IMR-90 (cell line): ENCODE data around the gene NTSR2. TPM values are rescaled to one million over a fixed set of nuclear protein-coding genes. Genes with fewer than 3 reads are reported as not detected.
A peak's percentile ranks its signal among the peaks of the same experiment; 100 is the strongest.

Source experiments
- ATAC-seq: fragments of 200-7000 bp; cut with Tn5 transposase; 2 replicates; pipeline ENCODE4 v1.9.1; 2020; ENCODE audit warnings: low read depth, mild to moderate bottlenecking, moderate library complexity
- BruUV-seq: library from RNA; stranded (reverse); fragments of 400-500 nt; replicated peaks from 2 replicates; lab custom pipeline; 2021; lab: Mats Ljungman, UMichigan
- CTCF ChIA-PET: fragments of 300-600 bp; formaldehyde crosslinking; extraction: SDS; loops from one replicate; lab custom pipeline; 2021; ENCODE audit warnings: antibody characterized with exemption; lab: Yijun Ruan, JAX
- POLR2A ChIA-PET: fragments of 300-600 bp; sonication (Branson Sonifier 250); formaldehyde crosslinking; loops from one replicate; lab custom pipeline; 2022; ENCODE audit warnings: antibody characterized with exemption; ENCODE audit not compliant: unreplicated experiment; lab: Charles Lee
- DNase-seq: peaks from one replicate; pipeline ENCODE4 v3.0.0; 2013
- H2AFZ ChIP-seq: replicated peaks from 2 replicates; pipeline ENCODE3; 2013; ENCODE audit warnings: low read length, mild to moderate bottlenecking; ENCODE audit not compliant: poor library complexity
- H2AK5ac ChIP-seq: 2 replicates; pipeline ENCODE4 v1.6.1; 2013; ENCODE audit warnings: low read depth, low read length, inconsistent platforms
- H2AK9ac ChIP-seq: replicated peaks from 2 replicates; pipeline ENCODE3; 2013; ENCODE audit warnings: mild to moderate bottlenecking, low read depth, low read length, moderate library complexity; ENCODE audit not compliant: poor library complexity
- H2BK120ac ChIP-seq: 2 replicates; pipeline ENCODE4 v1.6.1; 2013; ENCODE audit warnings: low read depth, low read length, inconsistent platforms
- H2BK15ac ChIP-seq: 3 replicates; pipeline ENCODE4 v1.6.1; 2013; ENCODE audit warnings: low read depth, low read length, inconsistent platforms
- H2BK20ac ChIP-seq: 2 replicates; pipeline ENCODE4 v1.6.1; 2013; ENCODE audit warnings: low read depth, mild to moderate bottlenecking, inconsistent platforms, low read length, moderate library complexity
- H2BK5ac ChIP-seq: 2 replicates; pipeline ENCODE4 v1.6.1; 2013; ENCODE audit warnings: mild to moderate bottlenecking, low read depth, low read length, inconsistent platforms; ENCODE audit not compliant: poor library complexity, severe bottlenecking
- H3K14ac ChIP-seq: replicated peaks from 2 replicates; pipeline ENCODE4 v1.6.1; 2013; ENCODE audit warnings: low read depth, low read length, inconsistent platforms
- H3K18ac ChIP-seq: 2 replicates; pipeline ENCODE4 v1.6.1; 2013; ENCODE audit warnings: low read depth, low read length, control low read depth
- H3K23ac ChIP-seq: 2 replicates; pipeline ENCODE4 v1.6.1; 2013; ENCODE audit warnings: low read depth, low read length, inconsistent platforms
- H3K27ac ChIP-seq: 2 replicates; pipeline ENCODE4 v1.5.1; 2013; ENCODE audit warnings: mild to moderate bottlenecking, control low read depth, low read length; ENCODE audit not compliant: insufficient read depth
- H3K27me3 ChIP-seq: 2 replicates; pipeline ENCODE4 v1.6.1; 2013; ENCODE audit warnings: low read length; ENCODE audit not compliant: control insufficient read depth, insufficient read depth
- H3K36me3 ChIP-seq: 2 replicates; pipeline ENCODE4 v1.6.1; 2013; ENCODE audit warnings: low read length, mixed read lengths; ENCODE audit not compliant: control insufficient read depth, insufficient read depth
- H3K4ac ChIP-seq: 2 replicates; pipeline ENCODE4 v1.6.1; 2013; ENCODE audit warnings: low read depth, low read length, inconsistent platforms
- H3K4me1 ChIP-seq: 2 replicates; pipeline ENCODE4 v1.6.1; 2013; ENCODE audit warnings: low read length, mixed read lengths; ENCODE audit not compliant: control insufficient read depth, insufficient read depth
- H3K4me2 ChIP-seq: 2 replicates; pipeline ENCODE4 v1.6.1; 2013; ENCODE audit warnings: low read depth, mild to moderate bottlenecking, control low read depth, low read length, moderate library complexity
- H3K4me3 ChIP-seq: 2 replicates; pipeline ENCODE4 v1.5.1; 2013; ENCODE audit warnings: low read depth, mild to moderate bottlenecking, control low read depth, low read length, moderate library complexity; ENCODE audit not compliant: insufficient read depth
- H3K56ac ChIP-seq: 2 replicates; pipeline ENCODE4 v1.6.1; 2013; ENCODE audit warnings: low read length, inconsistent platforms; ENCODE audit not compliant: insufficient read depth; ENCODE audit errors: extremely low read depth
- H3K79me1 ChIP-seq, 2 experiments: 2 replicates each; pipeline ENCODE4 v1.6.1; 2013; ENCODE audit warnings: low read length in 2 of 2, inconsistent platforms in 1 of 2, low read depth in 1 of 2
- H3K9ac ChIP-seq: 2 replicates; pipeline ENCODE4 v1.6.1; 2013; ENCODE audit warnings: low read depth, low read length, control low read depth
- H3K9me1 ChIP-seq: 2 replicates; pipeline ENCODE4 v1.6.1; 2013; ENCODE audit warnings: low read length, inconsistent platforms; ENCODE audit not compliant: insufficient read depth
- H3K9me3 ChIP-seq: 2 replicates; pipeline ENCODE4 v1.6.1; 2013; ENCODE audit warnings: low read length; ENCODE audit not compliant: control insufficient read depth, insufficient read depth
- H4K20me1 ChIP-seq: 2 replicates; pipeline ENCODE4 v1.6.1; 2013; ENCODE audit warnings: low read length, inconsistent platforms; ENCODE audit not compliant: insufficient read depth
- H4K5ac ChIP-seq: 2 replicates; pipeline ENCODE4 v1.6.1; 2013; ENCODE audit warnings: mild to moderate bottlenecking, low read depth, low read length, control low read depth
- H4K8ac ChIP-seq, 2 experiments: 2 replicates each; pipeline ENCODE4 v1.6.1; 2013; ENCODE audit warnings: low read depth in 2 of 2, low read length in 2 of 2, control low read depth in 1 of 2, inconsistent platforms in 1 of 2
- H4K91ac ChIP-seq: 2 replicates; pipeline ENCODE4 v1.6.1; 2013; ENCODE audit warnings: low read depth, low read length, inconsistent platforms; ENCODE audit not compliant: insufficient read depth
- BHLHE40 ChIP-seq: fragments of 150-350 bp; IDR thresholded peaks from 2 replicates; pipeline ENCODE4 v1.6.1; 2016; ENCODE audit warnings: mild to moderate bottlenecking, low read depth, low read length
- CEBPB ChIP-seq: IDR thresholded peaks from 2 replicates; pipeline ENCODE4 v1.6.1; 2012; ENCODE audit warnings: low read depth, low read length, improper control_type of control experiment
- CTCF ChIP-seq: conservative IDR thresholded peaks from 2 replicates; pipeline ENCODE4 v1.5.1; 2012; ENCODE audit warnings: mild to moderate bottlenecking, low read depth, low read length, improper control_type of control experiment
- ELK1 ChIP-seq: fragments of 150-350 bp; IDR thresholded peaks from 2 replicates; pipeline ENCODE4 v1.6.1; 2016; ENCODE audit warnings: low read depth, mild to moderate bottlenecking, low read length, moderate library complexity, borderline replicate concordance
- FOS ChIP-seq: fragments of 150-350 bp; IDR thresholded peaks from 2 replicates; pipeline ENCODE4 v1.6.1; 2016; ENCODE audit warnings: low read depth, low read length
- NFE2L2 ChIP-seq: fragments of 150-350 bp; IDR thresholded peaks from 2 replicates; pipeline ENCODE4 v1.6.1; 2016; ENCODE audit warnings: low read depth, mild to moderate bottlenecking, low read length
- POLR2A ChIP-seq: IDR thresholded peaks from 2 replicates; pipeline ENCODE4 v1.6.1; 2012; ENCODE audit warnings: mild to moderate bottlenecking, low read depth, low read length
- RAD21 ChIP-seq: IDR thresholded peaks from 2 replicates; pipeline ENCODE4 v1.6.1; 2012; ENCODE audit warnings: low read length, improper control_type of control experiment
- RCOR1 ChIP-seq: IDR thresholded peaks from 2 replicates; pipeline ENCODE4 v1.6.1; 2012; ENCODE audit warnings: mild to moderate bottlenecking, low read length, improper control_type of control experiment; ENCODE audit not compliant: insufficient replicate concordance
- RFX5 ChIP-seq: IDR thresholded peaks from 2 replicates; pipeline ENCODE4 v1.8.0; 2012; ENCODE audit warnings: low read depth, mild to moderate bottlenecking, low read length, moderate library complexity
- SMC3 ChIP-seq: fragments of 150-350 bp; IDR thresholded peaks from 2 replicates; pipeline ENCODE4 v1.6.1; 2016; ENCODE audit warnings: low read depth, mild to moderate bottlenecking, antibody characterized with exemption, low read length, moderate library complexity
- WGBS, 2 experiments: methylation state at CpG; one replicate each; pipeline versions ENCODE4 v1.1.5 to v1.1.7; 2013; ENCODE audit warnings: missing lambda C conversion rate in 2 of 2; ENCODE audit not compliant: insufficient read length in 1 of 2; ENCODE audit errors: extremely low coverage in 2 of 2; 5-methylcytosine and 5-hydroxymethylcytosine counted together
- dilution Hi-C: fragments of 300-500 bp; cut with HindIII; formaldehyde crosslinking; loops from one replicate; pipeline ENCODE4 v1.14.3; 2018; ENCODE audit warnings: low sequenced_read_pairs; ENCODE audit not compliant: unreplicated experiment
- in situ Hi-C: fragments of 300-500 bp; cut with MboI; formaldehyde crosslinking; loops from 3 replicates; pipeline ENCODE4 v1.14.3; 2019; ENCODE audit warnings: low sequenced_read_pairs, inconsistent platforms, mixed read lengths
- intact Hi-C: fragments of 100-400 bp; cut with micrococcal nuclease; formaldehyde crosslinking; loops from 2 replicates; pipeline ENCODE4 v1.10.0; 2022
- polyA plus RNA-seq, 3 experiments: library from polyadenylated mRNA; depleted of rRNA; stranded (reverse); fragments of >200 nt; gene quantifications; 2 replicates each; pipeline ENCODE4 v1.2.3, GENCODE V29; 2012; ENCODE audit warnings: low replicate concordance in 1 of 3
- total RNA-seq: library from RNA; depleted of rRNA; stranded (reverse); fragments of >200 nt; gene quantifications from 2 replicates; pipeline ENCODE4 v1.2.3, GENCODE V29; 2012

NTSR2 gene
- total and polyA plus RNA-seq, 2 of the 4 experiments (the other 2 are of a cell fraction), result not detected

GRCh38 chr2:11680901-11681721 lies 11.1 kb upstream of the NTSR2 start (continued):
- TF ChIP-seq BHLHE40, result no peak
- TF ChIP-seq POLR2A, result no peak

- Histone ChIP-seq H3K27ac (no peak overlapping the region), H3K9me3 (peaks cover 2% of the 10 kb centered on the region; the same call in 1 of the 2 replicates), H4K91ac (no peak overlapping the region), H4K5ac (no peak overlapping the region), H3K23ac (no peak overlapping the region), H3K9me1 (no peaks in the 10 kb centered on the region; the same call in 1 of the 2 replicates), H2AFZ (no peak overlapping the region), H3K4me3 (no peak overlapping the region), H3K14ac (no peak overlapping the region), H3K27me3 (peaks cover 50% of the 10 kb centered on the region), H2BK120ac (no peak overlapping the region), H3K56ac (no peak overlapping the region), H4K8ac (no peak overlapping the region), H2BK20ac (no peak overlapping the region), H2AK9ac (no peak overlapping the region), H4K20me1 (no peaks in the 10 kb centered on the region; the same call in 1 of the 2 replicates), H3K79me1 (no peaks in the 10 kb centered on the region), H3K18ac (no peak overlapping the region), H3K4ac (no peak overlapping the region), H3K4me1 (peaks cover 8% of the 10 kb centered on the region; the same call in 1 of the 2 replicates), H2BK15ac (no peak overlapping the region), H2AK5ac (no peak overlapping the region), H3K9ac (no peak overlapping the region), H3K4me2 (no peak overlapping the region; the same call in 1 of the 2 replicates), H2BK5ac (no peak overlapping the region), H3K36me3 (no peaks in the 10 kb centered on the region)
- CTCF ChIA-PET, result interaction anchor here (0.9 to 2.0 kb wide), 4 partner anchors 8 to 105 kb away, joined by 3 to 5 read pairs (median 4); partner anchors contain the start of gene NTSR2
- 33% methylated on average over 3 of the region's 16 CpGs; no CpG with 5 or more reads in 1 of the 2 experiments for WGBS, 2 experiments
- peak; percentile 61 for DNase-seq
- POLR2A ChIA-PET, result no interaction called here
- dilution Hi-C loops (no loop called here), intact Hi-C loops (loop anchor here (5.0 kb wide), 1 partner anchor 203 kb away; no protein-coding TSS in a partner anchor), in situ Hi-C loops (no loop called here)
- ATAC-seq, result peak; percentile 92
- no TSS peak for BruUV-seq
- no peak for TF ChIP-seq FOS
- TF ChIP-seq SMC3, result no peak
- TF ChIP-seq POLR2A, result no peak
- TF ChIP-seq CEBPB, result no peak
- no peak for TF ChIP-seq RCOR1
- no peak for TF ChIP-seq RFX5
- TF ChIP-seq ELK1, result no peak
- TF ChIP-seq NFE2L2, result no peak
- TF ChIP-seq CTCF, result no peak
- no peak for TF ChIP-seq RAD21
Measured at GRCh38 chr2:11680182-11680900, 10.3 kb upstream of the NTSR2 start.
